ENCODE results near the gene GATAD1.
"Not testable (repeated sequence)": the region's sequence is repeated elsewhere in the genome, so short reads cannot be mapped to it uniquely, and the experiment has no call there.

The GATAD1 gene

GRCh38 chr7:92436612-92437445, 10.5 kb upstream of the GATAD1 start:
- FAIRE-seq: no peak

DNA sequence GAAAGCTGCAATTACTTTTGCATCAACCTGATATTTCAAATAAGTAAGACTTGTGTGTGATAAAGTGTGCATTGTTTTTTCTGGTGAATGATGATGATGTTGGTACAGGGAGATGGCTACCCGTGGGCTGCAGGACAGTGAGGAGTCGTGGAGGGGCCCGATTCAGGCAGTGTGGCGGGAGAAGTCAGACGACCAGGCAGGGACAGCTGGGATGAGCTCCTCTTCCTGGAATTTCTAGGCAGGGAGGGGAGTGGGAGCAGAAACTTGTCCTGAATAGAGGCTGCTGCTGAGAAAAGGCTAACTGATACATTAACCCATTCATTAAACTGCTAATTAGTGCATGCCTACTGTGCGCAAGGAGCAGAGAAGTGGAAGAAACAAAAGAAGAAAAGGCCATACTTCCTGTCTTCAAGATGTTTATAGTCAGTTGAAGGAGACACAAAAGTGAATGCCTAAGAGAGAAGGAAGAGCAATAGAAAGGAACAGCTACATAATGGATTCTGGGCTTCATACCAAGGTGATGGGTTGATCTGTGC, 9.3 kb upstream of the GATAD1 start:
- FAIRE-seq: no peak

DNA sequence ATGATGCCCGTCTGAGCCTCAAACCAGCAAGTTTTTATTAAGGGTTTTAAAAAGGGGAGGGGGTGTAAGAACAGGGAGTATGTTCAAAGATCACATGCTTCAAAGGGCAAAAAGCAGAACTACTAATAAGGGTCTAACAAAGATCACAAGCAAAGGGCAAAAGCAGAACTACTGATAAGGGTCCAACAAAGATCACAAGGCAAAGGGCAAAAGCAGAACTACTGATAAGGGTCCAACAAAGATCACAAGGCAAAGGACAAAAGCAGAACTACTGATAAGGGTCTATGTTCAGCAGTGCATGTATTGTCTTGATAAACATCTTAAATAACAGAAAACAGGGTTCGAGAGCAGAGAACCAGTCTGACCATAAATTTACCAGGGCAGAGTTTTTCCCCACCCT, 4.6 kb upstream of the GATAD1 start:
- FAIRE-seq: not testable (repeated sequence)

DNA sequence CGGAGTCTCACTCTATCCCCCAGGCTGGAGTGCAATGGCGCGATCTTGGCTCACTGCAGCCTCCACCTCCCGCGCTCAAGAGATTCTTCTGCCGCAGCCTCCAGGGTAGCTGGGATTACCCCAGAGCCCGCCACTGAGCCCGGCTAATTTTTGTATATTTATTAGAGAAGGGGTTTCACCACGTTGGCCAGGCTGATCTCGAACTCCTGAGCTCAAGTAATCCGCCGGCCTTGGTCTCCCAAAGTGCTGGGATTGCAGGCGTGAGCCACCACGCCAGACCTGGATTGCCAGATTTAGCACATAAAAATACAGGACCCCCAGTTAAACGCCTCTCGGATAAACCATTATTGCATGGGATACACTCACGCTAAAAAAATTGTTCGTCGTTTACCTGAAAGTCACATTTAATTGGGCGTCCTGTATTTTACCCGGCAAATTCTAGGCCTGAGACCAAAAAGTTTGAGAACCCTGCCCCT, 375 bp upstream of the GATAD1 start:
- no peak for FAIRE-seq

DNA sequence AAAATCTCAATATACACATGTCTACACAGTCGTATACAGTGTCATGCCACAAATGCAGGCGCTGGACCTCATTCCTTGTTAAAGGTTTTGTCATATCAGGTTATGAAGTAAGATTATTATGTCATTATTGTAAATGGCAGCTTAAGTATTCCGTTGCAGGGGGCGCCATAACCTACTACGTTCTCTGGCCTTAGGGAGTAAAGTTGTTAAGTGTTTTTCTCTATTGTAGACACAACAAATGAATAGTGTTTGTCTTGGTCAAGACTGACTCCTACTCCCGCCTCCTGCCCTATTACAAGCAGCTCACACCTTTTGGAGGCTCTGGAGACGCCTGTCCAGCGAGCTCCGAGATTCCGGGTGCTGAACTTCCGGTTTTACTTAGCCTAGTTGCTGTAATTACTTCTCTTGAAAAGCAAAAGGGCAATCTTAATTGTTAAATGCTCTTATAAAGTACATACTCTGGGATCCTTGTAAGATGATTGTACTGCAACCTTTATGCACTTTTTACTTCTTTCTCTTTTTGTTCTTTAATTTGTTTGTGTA, 994 bp downstream of the GATAD1 start:
- no peak for FAIRE-seq

- no peak for FAIRE-seq
These were observed 4.4 kb downstream of the GATAD1 start for GRCh38 chr7:92451645-92452044.

GRCh38 chr7:92456236-92456635, 9.0 kb downstream of the GATAD1 start:
- no peak for FAIRE-seq

GRCh38 chr7:92460109-92460508, 12.8 kb downstream of the GATAD1 start:
- no peak for FAIRE-seq

GRCh38 chr7:92460510-92460909, 13.2 kb downstream of the GATAD1 start:
- no peak for FAIRE-seq

DNA sequence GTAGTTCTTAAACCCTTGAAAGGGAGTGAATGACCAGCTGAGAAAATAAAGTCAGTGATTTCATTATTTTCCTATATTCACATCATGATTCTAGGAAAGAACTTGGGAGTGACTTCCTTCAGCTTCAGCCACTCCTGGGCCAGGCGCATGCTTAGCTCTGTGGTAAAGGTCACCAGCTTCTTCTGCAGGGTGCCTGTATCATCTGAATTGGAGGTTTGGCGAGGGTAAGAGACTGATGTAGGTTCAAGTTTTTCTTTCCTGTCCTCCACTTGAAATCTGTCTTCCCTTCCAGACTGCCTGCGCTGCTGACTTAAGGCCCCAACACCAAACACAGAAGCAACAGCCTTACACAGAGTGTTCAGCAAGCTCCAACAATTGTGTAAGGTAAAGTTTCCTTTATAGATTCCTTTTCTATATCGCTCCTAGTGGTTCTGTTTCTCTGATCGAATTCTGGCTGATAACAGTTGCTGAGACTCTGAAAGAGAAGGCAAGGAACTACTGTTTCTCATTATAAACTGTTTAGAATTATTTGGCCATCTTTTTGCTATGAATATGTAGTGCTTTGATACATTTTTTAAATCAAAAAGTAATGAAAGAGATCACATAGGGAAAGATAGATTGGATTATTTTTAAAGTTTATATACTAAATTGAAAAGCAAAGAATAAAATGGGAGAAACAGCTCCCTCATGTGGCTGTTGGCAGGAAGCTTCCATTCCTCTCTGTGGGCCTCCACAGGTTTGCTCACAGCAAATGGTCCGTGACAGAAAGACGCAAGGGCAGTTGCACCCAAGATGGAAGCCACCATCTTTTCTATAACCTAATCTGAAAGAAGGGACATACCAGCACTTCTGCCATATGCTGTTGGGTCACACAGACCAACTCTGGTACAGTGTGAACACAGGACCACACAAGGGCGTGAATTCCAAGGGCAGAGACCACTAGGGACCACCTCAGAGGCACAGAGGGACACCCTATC, 14.0 kb downstream of the GATAD1 start:
- no peak for FAIRE-seq

DNA sequence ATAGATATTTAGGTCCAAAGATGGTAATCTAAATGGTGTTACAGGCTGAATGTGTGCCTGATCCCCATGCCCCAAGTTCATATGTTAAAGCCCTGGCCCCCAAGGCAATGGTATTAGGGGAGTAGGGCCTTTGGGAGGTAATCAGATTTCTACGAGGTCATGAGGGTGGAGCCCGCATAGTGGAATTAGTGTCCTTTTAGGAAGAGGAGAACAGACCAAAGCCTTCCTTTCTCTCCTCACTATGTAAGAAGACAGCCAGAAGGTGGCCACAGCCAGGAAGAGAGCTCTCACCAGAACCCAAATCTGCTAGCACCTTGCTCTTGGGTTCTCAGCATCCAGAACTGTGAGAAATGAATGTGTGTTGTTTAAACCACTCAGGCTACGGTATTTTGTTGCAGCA, 15.3 kb downstream of the GATAD1 start:
- no peak for FAIRE-seq

- no peak for FAIRE-seq
These were observed 17.2 kb downstream of the GATAD1 start for GRCh38 chr7:92464515-92464914.

DNA sequence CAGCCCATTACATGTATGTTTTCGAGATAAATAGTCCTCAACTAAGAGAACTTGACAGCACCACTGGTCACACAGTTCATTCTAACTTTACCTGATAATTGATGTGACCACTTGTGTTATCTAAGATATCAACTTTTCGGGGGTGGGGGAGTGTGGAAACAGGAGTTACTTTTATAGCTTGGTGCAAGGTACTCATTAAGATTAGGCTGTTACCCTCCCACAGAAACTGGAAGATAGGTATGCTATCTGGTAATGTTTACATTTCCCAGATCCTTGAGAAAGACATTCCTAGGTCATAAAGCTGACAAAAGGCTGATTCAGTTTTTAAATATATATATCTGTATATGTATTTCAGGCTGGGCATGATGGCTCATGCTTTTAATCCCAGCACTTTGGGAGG, 19.4 kb downstream of the GATAD1 start:
- FAIRE-seq: no peak

DNA sequence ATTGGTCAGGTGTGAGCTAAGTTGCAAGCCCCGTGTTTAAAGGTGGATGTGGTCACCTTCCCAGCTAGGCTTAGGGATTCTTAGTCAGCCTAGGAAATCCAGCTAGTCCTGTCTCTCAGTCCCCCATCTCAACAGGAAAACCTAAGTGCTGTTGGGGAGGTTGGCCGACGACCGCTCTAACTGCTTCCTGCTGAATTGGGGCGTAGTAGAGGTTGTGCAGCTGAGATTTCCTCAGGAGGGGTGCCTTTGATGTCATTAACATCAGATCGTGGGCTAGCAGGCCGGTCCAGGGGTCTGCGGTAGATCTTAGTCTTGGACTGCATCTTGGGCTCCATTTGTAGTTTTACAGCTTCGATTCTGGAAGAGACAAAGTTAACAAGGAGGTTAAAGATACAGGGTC, 21.3 kb downstream of the GATAD1 start:
- not testable (repeated sequence) for FAIRE-seq

GRCh38 chr7:92473989-92474388, 26.7 kb downstream of the GATAD1 start:
- not testable (repeated sequence) for FAIRE-seq

DNA sequence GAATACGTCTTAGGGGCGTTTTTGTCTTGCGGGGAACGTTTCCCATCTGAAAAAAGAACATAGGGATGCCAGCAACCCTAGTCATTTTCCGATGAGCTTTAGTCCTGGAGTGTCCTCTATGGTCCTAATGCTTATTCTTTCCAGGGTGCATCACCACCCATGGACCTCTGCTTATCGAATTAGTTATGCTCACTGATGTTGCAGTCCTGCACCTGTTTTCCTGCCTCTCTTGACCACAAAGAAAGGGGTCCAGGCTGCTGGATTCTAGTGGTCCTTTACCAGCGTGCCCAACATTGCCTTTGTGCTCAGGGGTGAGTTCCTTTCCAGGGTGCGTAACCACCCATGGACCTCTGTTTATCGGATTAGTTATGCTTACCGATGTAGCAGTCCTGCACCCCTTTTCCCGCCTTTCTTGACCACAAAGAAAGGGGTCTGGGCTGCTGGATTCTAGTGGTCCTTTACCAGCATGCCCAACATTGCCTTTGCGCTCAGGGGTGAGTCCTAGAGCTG, 28.0 kb downstream of the GATAD1 start:
- not testable (repeated sequence) for FAIRE-seq

- not testable (repeated sequence) for FAIRE-seq
These were observed 28.7 kb downstream of the GATAD1 start for GRCh38 chr7:92475851-92476590.

DNA sequence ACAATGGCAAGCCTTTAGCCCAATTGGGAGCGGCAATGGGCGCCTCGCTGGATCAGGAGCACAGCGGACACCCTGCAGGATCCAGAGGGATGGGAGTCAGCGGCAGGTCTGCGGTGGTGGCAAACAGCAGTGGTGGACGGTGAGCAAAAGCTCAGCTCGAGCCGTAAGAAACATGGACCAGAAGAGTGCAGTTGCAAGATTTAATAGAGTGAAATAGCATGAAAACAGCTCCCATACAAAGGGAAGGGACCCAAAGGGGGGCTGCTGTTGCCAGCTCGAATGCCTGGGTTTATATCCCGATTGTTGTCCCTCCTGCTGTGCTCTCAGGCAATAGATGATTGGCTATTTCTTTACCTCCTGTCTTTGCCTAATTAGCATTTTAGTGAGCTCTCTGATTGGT, 30.4 kb downstream of the GATAD1 start, which contains the start of gene ERVW-1:
TSS of gene ERVW-1 (minus strand) at position 266 of the 400 bp plus-strand sequence. CDS start 7,565 bp downstream, outside the sequence.
- FAIRE-seq: not testable (repeated sequence)

DNA sequence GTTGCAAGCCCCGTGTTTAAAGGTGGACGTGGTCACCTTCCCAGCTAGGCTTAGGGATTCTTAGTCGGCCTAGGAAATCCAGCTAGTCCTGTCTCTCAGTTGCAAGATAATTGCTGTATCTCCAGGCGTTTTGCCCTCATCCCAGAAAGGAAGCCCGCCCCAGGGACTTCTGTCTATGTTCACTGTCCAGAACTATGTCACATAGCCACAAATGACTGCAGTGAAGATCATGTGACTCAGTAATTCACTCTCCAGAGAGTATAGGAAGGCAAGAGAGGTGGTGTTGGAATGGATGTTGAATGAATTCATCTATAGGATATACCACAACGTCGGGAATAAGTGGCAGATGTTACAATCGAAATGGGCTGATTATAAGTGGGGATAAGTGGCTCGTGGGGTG, 30.8 kb downstream of the GATAD1 start:
- no peak for FAIRE-seq

DNA sequence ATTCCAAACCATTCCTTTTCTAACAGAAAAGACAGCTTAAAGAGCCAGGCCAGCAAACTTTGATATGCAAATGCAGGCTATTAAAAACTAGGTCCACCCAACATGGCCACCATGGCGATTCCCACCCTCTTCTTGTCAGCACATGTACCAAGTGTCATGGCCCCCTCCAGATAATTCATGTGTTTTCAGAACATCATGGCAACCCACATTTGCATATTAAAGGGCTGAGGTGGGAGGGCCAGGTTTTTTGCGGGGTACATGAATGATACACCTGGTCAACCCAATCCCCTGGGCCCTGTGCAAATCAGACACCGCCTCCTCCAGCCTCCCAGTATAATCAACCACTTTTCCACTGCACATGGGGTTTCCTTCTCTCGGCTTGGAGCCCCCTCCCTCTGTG, 31.4 kb downstream of the GATAD1 start:
- no peak for FAIRE-seq

GRCh38 chr7:92479146-92479545, 31.9 kb downstream of the GATAD1 start:
- not testable (repeated sequence) for FAIRE-seq

- FAIRE-seq: not testable (repeated sequence)
These were observed 36.3 kb downstream of the GATAD1 start for GRCh38 chr7:92483624-92484023.
